Stomach (tissue), 19 donors: ENCODE measurements around the gene PILRB. TPM values are rescaled to one million over a fixed set of nuclear protein-coding genes. Genes with fewer than 3 reads are reported as not detected.
"Not testable (repeated sequence)": the region's sequence is repeated elsewhere in the genome, so short reads cannot be mapped to it uniquely, and the experiment has no call there.

Source experiments
- DNase-seq, 2 donors: peaks; one replicate each; pipeline versions ENCODE4 v3.0.0 to v3.0.0-alpha.2; 2013 to 2019
- H3K27ac ChIP-seq, 5 donors: fragments of 200-600 bp in 4 of 5; sonication (generic) in 4 of 5; one replicate each; pipeline ENCODE4 v1.5.1; 2013 to 2019; ENCODE audit warnings: mild to moderate bottlenecking in 1 of 5, moderate library complexity in 1 of 5
- H3K27me3 ChIP-seq, 3 donors: fragments of 200-600 bp; sonication (generic); one replicate each; pipeline ENCODE4 v1.5.1; 2017 to 2019; ENCODE audit warnings: mixed run types in 1 of 3
- H3K36me3 ChIP-seq, 4 donors: fragments of 200-600 bp; sonication (generic); 1 replicate in 3 of 4; 2 replicates in 1 of 4; pipeline ENCODE4 v1.5.1; 2016 to 2019
- H3K4me1 ChIP-seq, 4 donors: fragments of 200-600 bp; sonication (generic); one replicate each; pipeline ENCODE4 v1.5.1; 2016 to 2019
- H3K4me3 ChIP-seq, 4 donors: fragments of 200-600 bp; sonication (generic) in 3 of 4; one replicate each; pipeline ENCODE4 v1.5.1; 2016 to 2019; ENCODE audit warnings: mild to moderate bottlenecking in 1 of 4
- H3K9me3 ChIP-seq, 4 donors: fragments of 200-600 bp; sonication (generic); one replicate each; pipeline ENCODE4 v1.5.1; 2016 to 2019
- CTCF ChIP-seq, 7 experiments: fragments of 450-650 bp in 4 of 7; fragments of 200-600 bp in 3 of 7; sonication (generic) in 3 of 7; IDR thresholded peaks; one replicate each; pipeline ENCODE4 v1.5.1; 2016 to 2019; ENCODE audit warnings: antibody characterized with exemption in 7 of 7, control low read depth in 2 of 7, mild to moderate bottlenecking in 1 of 7
- EP300 ChIP-seq: sonication (generic); formaldehyde crosslinking; IDR thresholded peaks from one replicate; pipeline ENCODE4 v1.6.1; 2017; ENCODE audit warnings: antibody characterized with exemption
- POLR2A ChIP-seq, 4 donors: fragments of 450-650 bp; IDR thresholded peaks; one replicate each; pipeline ENCODE4 v1.6.1; 2016; ENCODE audit warnings: antibody characterized with exemption in 4 of 4, control low read depth in 2 of 4, mild to moderate bottlenecking in 1 of 4, moderate library complexity in 1 of 4
- WGBS, 5 donors: extraction: QIAGEN DNeasy Blood & Tissue Kit in 3 of 5; methylation state at CpG; one replicate each; pipeline versions ENCODE4 v1.1.5 to v1.1.7; 2013 to 2018; 5-methylcytosine and 5-hydroxymethylcytosine counted together
- intact Hi-C: fragments of 100-400 bp; cut with DNase I; formaldehyde crosslinking; loops from one replicate; pipeline ENCODE4 v1.15.1; 2023; ENCODE audit warnings: low total_unique reads
- long read RNA-seq, 10 donors: transcript quantifications; one replicate each; lab custom pipeline, GENCODE V29; 2026
- polyA plus RNA-seq, 3 donors: library from polyadenylated mRNA; stranded (reverse); fragments of 200-250 nt; gene quantifications; one replicate each; pipeline ENCODE4 v1.2.3, GENCODE V29; 2013
- total RNA-seq, 5 donors: library from RNA; depleted of rRNA; stranded (reverse); fragments of >200 nt; gene quantifications; one replicate each; pipeline versions ENCODE4 v1.1.0 to v1.2.3, GENCODE V29; 2014 to 2016
- donor health status: healthy with polysubstance abuse.
- donor health status: Bipolar disorder and iron deficiency.
- donor health status: healthy.

The PILRB gene
- total RNA-seq = 100 to 1,000 TPM in 2 of 5 donors, 10 to 100 TPM in 3; 18.5 to 141 (median 61.3) TPM
- polyA plus RNA-seq = 10 to 100 TPM; 16.8 to 82.3 (median 20.7) TPM
- long read RNA-seq, donor 1, partial matches to known transcripts = 0 of 1 reads
- long read RNA-seq, donor 1, other reads (novel, unspliced or antisense) = 0 of 1 reads
- long read RNA-seq, donor 2, transcript PILRB-213 (4 exons, 993 nt) = major isoform, 7 of 7 reads
- long read RNA-seq, donor 2, partial matches to known transcripts = 0 of 7 reads
- long read RNA-seq, donor 2, other reads (novel, unspliced or antisense) = 0 of 7 reads
- long read RNA-seq, donor 3, partial matches to known transcripts = 0 of 1 reads
- long read RNA-seq, donor 3, other reads (novel, unspliced or antisense) = 0 of 1 reads
- long read RNA-seq, donor 4 = 0 reads
- long read RNA-seq, donor 5 = 0 reads
- long read RNA-seq, donor 6, partial matches to known transcripts = 0 of 3 reads
- long read RNA-seq, donor 6, other reads (novel, unspliced or antisense) = 0 of 3 reads
- long read RNA-seq, donor 7 = 0 reads
- long read RNA-seq, donor 8, partial matches to known transcripts = 0 of 2 reads
- long read RNA-seq, donor 8, other reads (novel, unspliced or antisense) = 0 of 2 reads
- long read RNA-seq, donor 9 = 0 reads
- long read RNA-seq, donor 10 = 0 reads

GRCh38 chr7:100358027-100358856 lies at the start of gene PILRB:
PILRB (plus strand) TSS chr7:100358117; CDS start chr7:100358303, 186 bp downstream.
- no peak for DNase-seq
- Histone ChIP-seq H3K9me3 (no peaks in the 10 kb centered on the region), H3K4me3 (no peak within 1 kb of the TSS), H3K27me3 (no peaks in the 10 kb centered on the region), H3K36me3 (peaks cover 72 to 100% (median 100%) of the 10 kb centered on the region in 4 donors), H3K4me1 (no peaks in the 10 kb centered on the region), H3K27ac (peak within 1 kb of the TSS in 2 of 5 donors; percentile 14 to 47)
- TF ChIP-seq POLR2A (IDR thresholded peaks at IDR 0.05) = no peak
- TF ChIP-seq EP300 = no peak
- no peak for TF ChIP-seq CTCF (IDR thresholded peaks at IDR 0.05)
- 70 to 77% (median 75%) methylated on average over 8 to 11 of the region's 11 CpGs for WGBS, 5 donors
- intact Hi-C loops = loop anchor here (10.0 kb wide), 1 partner anchor 57 kb away; no protein-coding TSS in a partner anchor

DNA sequence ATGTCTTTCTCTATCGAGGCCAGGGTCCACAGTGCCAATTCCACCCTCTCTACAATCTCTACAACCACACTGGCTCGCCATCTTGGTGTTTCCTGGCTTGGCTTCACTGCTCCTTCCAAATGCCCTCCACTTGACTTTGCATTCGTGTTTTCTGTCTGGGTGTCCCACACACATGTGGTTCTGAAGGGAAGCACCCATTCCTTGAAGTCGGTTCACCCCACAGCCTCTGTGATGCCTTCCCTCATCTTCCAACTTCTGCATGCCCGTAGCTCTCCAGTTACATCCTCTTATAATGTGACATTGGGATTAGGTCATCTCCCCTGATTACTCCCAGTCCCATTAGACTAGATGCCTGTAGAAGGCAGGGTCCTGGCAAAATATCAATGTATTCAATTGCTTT lies 39.6 kb upstream of the PILRB start:
- DNase-seq, H3K4me3 ChIP-seq, H3K4me1 ChIP-seq, H3K27me3 ChIP-seq, H3K27ac ChIP-seq, H3K9me3 ChIP-seq, intact Hi-C loops: not testable (repeated sequence)
- peaks cover 0 to 24% (median 16%) of the 10 kb centered on the region in 4 donors for H3K36me3 ChIP-seq
- WGBS, 5 donors = 89 to 93% (median 91%) methylated on average over 3 to 4 of the region's 5 CpGs

DNA sequence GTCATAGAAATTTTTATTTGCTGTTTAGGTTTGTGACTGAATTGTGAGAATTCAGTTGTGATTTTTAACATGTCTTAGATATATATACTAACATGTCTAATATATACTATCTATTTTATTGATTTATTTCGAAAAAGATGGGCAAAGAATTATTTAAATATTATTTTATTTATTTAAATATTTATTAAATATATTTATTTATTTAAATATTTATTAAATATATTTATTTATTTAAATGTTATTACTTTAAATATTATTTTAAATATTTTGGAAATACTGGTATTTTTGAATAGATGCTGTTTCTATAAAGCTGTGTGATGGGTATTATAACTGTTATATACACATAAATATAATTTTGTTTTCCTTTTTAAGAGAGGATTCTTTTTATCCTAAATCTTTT lies 36.3 kb upstream of the PILRB start:
- H3K4me3 ChIP-seq, H3K27me3 ChIP-seq, H3K9me3 ChIP-seq, H3K4me1 ChIP-seq, DNase-seq, H3K27ac ChIP-seq, intact Hi-C loops: not testable (repeated sequence)
- WGBS, 5 donors = 88 to 98% (median 96%) methylated on average over 1 of the region's 1 CpG
- H3K36me3 ChIP-seq = peaks cover 0 to 54% (median 46%) of the 10 kb centered on the region in 4 donors

DNA sequence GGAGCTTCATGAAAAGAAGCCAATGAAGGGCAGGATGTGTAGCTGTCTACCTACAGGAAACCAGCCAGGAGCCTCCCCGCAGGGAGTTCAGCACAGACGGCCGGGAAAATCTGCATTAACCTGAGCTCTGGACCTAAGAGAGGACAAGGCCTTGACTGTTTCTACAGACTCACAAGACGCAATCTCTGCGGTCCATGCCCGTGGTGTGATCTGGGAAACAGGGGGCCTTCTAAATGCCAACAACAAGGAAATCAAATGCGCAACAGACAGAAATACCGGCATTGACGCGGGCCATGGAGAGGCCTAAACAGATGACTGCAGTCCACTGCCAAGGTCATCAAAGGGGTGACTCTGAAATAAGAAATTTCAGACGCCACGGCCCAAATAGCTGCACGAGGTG lies 33.7 kb upstream of the PILRB start:
- not testable (repeated sequence) for H3K4me3 ChIP-seq, H3K9me3 ChIP-seq, DNase-seq

DNA sequence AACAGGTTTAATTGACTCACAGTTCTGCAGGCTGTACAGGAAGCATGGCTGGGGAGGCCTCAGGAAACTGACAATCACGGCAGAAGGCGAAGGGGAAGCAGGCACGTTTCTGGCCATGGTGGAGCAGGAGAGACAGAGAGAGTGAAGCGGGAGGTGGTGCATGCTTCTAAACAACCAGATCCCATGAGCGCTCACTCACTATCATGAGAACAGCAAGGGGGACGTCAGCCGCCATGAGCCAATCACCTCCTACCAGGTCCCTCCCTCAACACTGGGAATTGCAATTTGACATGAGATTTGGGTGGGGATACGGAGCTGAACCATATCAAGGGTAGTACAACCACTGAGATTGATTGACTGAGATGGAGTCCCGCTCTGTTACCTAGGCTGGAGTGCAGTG lies 32.2 kb upstream of the PILRB start:
- H3K27ac ChIP-seq, DNase-seq, H3K4me3 ChIP-seq, H3K4me1 ChIP-seq, intact Hi-C loops, H3K27me3 ChIP-seq, H3K9me3 ChIP-seq: not testable (repeated sequence)
- 82 to 95% (median 92%) methylated on average over 7 to 9 of the region's 9 CpGs for WGBS, 5 donors
- H3K36me3 ChIP-seq = peaks cover 0 to 72% (median 55%) of the 10 kb centered on the region in 4 donors

More for the DNA sequence above, 33.7 kb upstream of the PILRB start:
- H3K4me1 ChIP-seq, intact Hi-C loops, H3K27ac ChIP-seq, H3K27me3 ChIP-seq: not testable (repeated sequence)
- peaks cover 0 to 74% (median 65%) of the 10 kb centered on the region in 4 donors for H3K36me3 ChIP-seq
- WGBS, 5 donors = 91 to 96% (median 94%) methylated on average over 10 to 13 of the region's 13 CpGs

DNA sequence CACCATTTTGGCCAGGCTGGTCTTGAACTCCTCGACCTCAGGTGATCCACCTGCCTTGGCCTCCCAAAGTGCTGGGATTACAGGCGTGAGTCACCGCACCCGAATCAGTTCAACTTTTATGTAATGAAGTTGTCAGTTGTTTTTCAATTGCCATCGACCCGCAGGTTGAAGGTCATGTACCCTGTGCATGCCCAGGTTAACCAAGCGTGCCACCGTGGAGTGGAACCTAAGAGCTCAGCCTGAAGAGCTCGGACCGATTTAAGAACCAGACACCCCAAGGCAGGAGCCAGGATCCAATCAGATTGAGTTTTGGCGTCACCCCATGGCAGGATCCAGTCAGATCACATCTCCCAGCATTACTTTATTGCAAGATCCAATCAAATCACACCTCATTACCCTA lies 31.0 kb upstream of the PILRB start:
- peaks cover 0 to 72% (median 56%) of the 10 kb centered on the region in 4 donors for H3K36me3 ChIP-seq
- H3K4me1 ChIP-seq, DNase-seq, H3K27ac ChIP-seq, H3K27me3 ChIP-seq, H3K4me3 ChIP-seq, H3K9me3 ChIP-seq, intact Hi-C loops: not testable (repeated sequence)
- 93 to 97% (median 97%) methylated on average over 6 to 10 of the region's 11 CpGs for WGBS, 5 donors
